B cell (primary cell): ENCODE results near the gene CAPG. TPM values are rescaled to one million over a fixed set of nuclear protein-coding genes. Genes with fewer than 3 reads are reported as not detected.
"Not testable (repeated sequence)": the region's sequence is repeated elsewhere in the genome, so short reads cannot be mapped to it uniquely, and the experiment has no call there.

ENCODE experiments used
- ATAC-seq: fragments of 200-7000 bp; cut with Tn5 transposase; one replicate; pipeline ENCODE4 v1.10.0; 2021; ENCODE audit warnings: low read depth, mild to moderate bottlenecking, moderate number of reproducible peaks, moderate library complexity
- CTCF ChIA-PET: fragments of 350-600 bp; sonication (Branson Sonifier 250); formaldehyde crosslinking; loops from one replicate; lab custom pipeline; 2021; ENCODE audit warnings: antibody characterized with exemption, inconsistent platforms; lab: Charles Lee
- POLR2A ChIA-PET: fragments of 350-600 bp; sonication (Branson Sonifier 250); formaldehyde crosslinking; loops from one replicate; lab custom pipeline; 2021; ENCODE audit warnings: antibody characterized with exemption; lab: Charles Lee
- DNase-seq: peaks from one replicate; pipeline ENCODE4 v3.0.0; 2013
- H2AFZ ChIP-seq: 2 replicates; pipeline ENCODE4 v1.6.1; 2012; ENCODE audit warnings: mild to moderate bottlenecking, low read depth, low read length; ENCODE audit not compliant: insufficient read depth, poor library complexity, severe bottlenecking
- H3K27ac ChIP-seq, 2 donors: 1 replicate in 1 of 2; 2 replicates in 1 of 2; pipeline ENCODE4 v1.5.1; 2012 to 2013; ENCODE audit warnings: low read length in 2 of 2, mild to moderate bottlenecking in 2 of 2, moderate library complexity in 1 of 2
- H3K27me3 ChIP-seq, 4 experiments: fragments of 200-600 bp in 1 of 4; sonication (generic) in 1 of 4; replicated peaks in 1 of 4; 1 replicate in 2 of 4; 2 replicates in 2 of 4; pipeline versions ENCODE4 v1.6.1 to v1.7.0; 2013 to 2016; ENCODE audit warnings: low read length in 3 of 4, mild to moderate bottlenecking in 2 of 4, mixed read lengths in 1 of 4, moderate library complexity in 1 of 4; ENCODE audit not compliant: insufficient read depth in 4 of 4, control insufficient read depth in 3 of 4; ENCODE audit errors: control extremely low read depth in 1 of 4
- H3K36me3 ChIP-seq, 2 experiments: replicated peaks in 1 of 2; 1 replicate in 1 of 2; 2 replicates in 1 of 2; pipeline versions ENCODE4 v1.6.1 to v1.7.1; 2013; ENCODE audit warnings: low read length in 1 of 2; ENCODE audit not compliant: insufficient read depth in 2 of 2, control insufficient read depth in 1 of 2; ENCODE audit errors: control extremely low read depth in 1 of 2, extremely low read depth in 1 of 2
- H3K4me1 ChIP-seq, 2 donors: fragments of 200-600 bp in 1 of 2; sonication (generic) in 1 of 2; 1 replicate in 1 of 2; 2 replicates in 1 of 2; pipeline versions ENCODE4 v1.5.1 to v1.6.1; 2013 to 2017; ENCODE audit warnings: low read length in 2 of 2; ENCODE audit not compliant: control insufficient read depth in 2 of 2, insufficient read depth in 2 of 2
- H3K4me2 ChIP-seq: replicated peaks from 2 replicates; pipeline ENCODE3; 2012; ENCODE audit warnings: mild to moderate bottlenecking, low read depth, low read length; ENCODE audit not compliant: poor library complexity, severe bottlenecking
- H3K4me3 ChIP-seq, 5 experiments: fragments of 200-600 bp in 1 of 5; sonication (generic) in 1 of 5; 1 replicate in 3 of 5; 2 replicates in 2 of 5; pipeline versions ENCODE4 v1.5.1 to v1.7.0; 2011 to 2016; ENCODE audit warnings: low read length in 4 of 5, mild to moderate bottlenecking in 4 of 5, low read depth in 2 of 5, control low read depth in 1 of 5, moderate library complexity in 1 of 5; ENCODE audit not compliant: insufficient read depth in 1 of 5; ENCODE audit errors: control extremely low read depth in 1 of 5, extremely low read depth in 1 of 5
- H3K79me2 ChIP-seq: fragments of 200-600 bp; sonication (generic); one replicate; pipeline ENCODE4 v1.6.0; 2016; ENCODE audit warnings: low read length; ENCODE audit not compliant: control insufficient read depth, insufficient read depth
- H3K9ac ChIP-seq: fragments of 200-600 bp; sonication (generic); 2 replicates; pipeline ENCODE4 v1.6.1; 2017; ENCODE audit warnings: mild to moderate bottlenecking, low read length, moderate library complexity
- H3K9me3 ChIP-seq, 3 donors: one replicate each; pipeline versions ENCODE4 v1.6.1 to v1.7.1; 2013; ENCODE audit warnings: low read length in 2 of 3; ENCODE audit not compliant: control insufficient read depth in 2 of 3, insufficient read depth in 1 of 3; ENCODE audit errors: control extremely low read depth in 1 of 3
- H4K20me1 ChIP-seq: 2 replicates; pipeline ENCODE4 v1.6.0; 2012; ENCODE audit warnings: mild to moderate bottlenecking, low read length; ENCODE audit not compliant: insufficient read depth, control insufficient read depth, poor library complexity, severe bottlenecking
- H3K27ac Mint-ChIP-seq: one replicate; pipeline ENCODE4 v1.8.0; 2021; ENCODE audit warnings: mixed read lengths
- H3K27me3 Mint-ChIP-seq: one replicate; pipeline ENCODE4 v1.8.0; 2021; ENCODE audit warnings: mixed read lengths
- H3K4me1 Mint-ChIP-seq: one replicate; pipeline ENCODE4 v1.8.0; 2021; ENCODE audit warnings: mixed read lengths
- H3K4me3 Mint-ChIP-seq: one replicate; pipeline ENCODE4 v1.8.0; 2021; ENCODE audit warnings: mixed read lengths
- H3K9me3 Mint-ChIP-seq: one replicate; pipeline ENCODE4 v1.8.0; 2022; ENCODE audit warnings: mixed read lengths; ENCODE audit not compliant: insufficient read depth
- EZH2 ChIP-seq: IDR thresholded peaks from 2 replicates; pipeline ENCODE4 v1.6.1; 2012; ENCODE audit warnings: borderline replicate concordance, low read depth, mild to moderate bottlenecking, moderate library complexity, low read length; ENCODE audit not compliant: insufficient read depth, poor library complexity, severe bottlenecking
- WGBS: methylation state at CpG from one replicate; pipeline ENCODE4 v1.1.5; 2013; ENCODE audit warnings: missing lambda C conversion rate; ENCODE audit not compliant: insufficient coverage; 5-methylcytosine and 5-hydroxymethylcytosine counted together
- intact Hi-C: fragments of 100-400 bp; cut with micrococcal nuclease; formaldehyde crosslinking; loops from one replicate; pipeline ENCODE4 v1.10.0; 2022
- polyA plus RNA-seq: library from polyadenylated mRNA; depleted of rRNA; stranded (reverse); fragments of >200 nt; gene quantifications from 2 replicates; pipeline ENCODE4 v1.2.3, GENCODE V29; 2012
- total RNA-seq, 2 donors: library from RNA; stranded (reverse); fragments of 120-200 nt in 1 of 2; gene quantifications; 1 replicate in 1 of 2; 2 replicates in 1 of 2; pipeline versions ENCODE4 v1.2.3 to v1.2.4, GENCODE V29; 2013 to 2022
- TF ChIP-seq, protein P1 (sequence below): fragments of 200-600 bp; IDR thresholded peaks from one replicate; pipeline ENCODE4 v1.8.0; 2022; ENCODE audit warnings: antibody characterized with exemption, mild to moderate bottlenecking

Gene CAPG
- total and polyA plus RNA-seq, 2 donors (not counting 1 experiment from before 2014, with no cell fraction given), result 158 to 210 TPM

- Histone ChIP-seq H3K9ac (no peak overlapping the region), H3K4me3 (no peak overlapping the region), H3K4me2 (peak overlapping the region; percentile 91), H3K36me3 (no peaks in the 10 kb centered on the region), H4K20me1 (no peaks in the 10 kb centered on the region), H3K9me3 (no peaks in the 10 kb centered on the region), H3K79me2 (peaks cover 26% of the 10 kb centered on the region), H3K27ac (no peak overlapping the region), H2AFZ (no peak overlapping the region), H3K4me1 (peaks cover 43 to 55% of the 10 kb centered on the region in 2 donors), H3K27me3 (no peaks in the 10 kb centered on the region)
- peak overlapping the region; percentile 59 for H3K27ac Mint-ChIP-seq
- H3K9me3 Mint-ChIP-seq, result no peaks in the 10 kb centered on the region
- CTCF ChIA-PET, result interaction anchor here (2.0 to 8.7 kb wide), 3 partner anchors 24 to 138 kb away, joined by 11 to 299 read pairs (median 17); no protein-coding TSS in a partner anchor
- H3K4me3 Mint-ChIP-seq, result peak overlapping the region; percentile 54
- intact Hi-C loops, result loop anchor here (5.0 kb wide), 1 partner anchor 88 kb away; the partner anchor contains the start of gene TGOLN2
- WGBS, result 98% methylated on average over 7 of the region's 7 CpGs
- no peaks in the 10 kb centered on the region for H3K27me3 Mint-ChIP-seq
- DNase-seq (no peak), ATAC-seq (no peak)
- POLR2A ChIA-PET, result interaction anchor here (0.9 to 2.4 kb wide), 3 partner anchors 22 to 124 kb away, joined by 3 to 12 read pairs (median 4); partner anchors contain the start of gene MAT2A
- no peak for TF ChIP-seq EZH2
- TF ChIP-seq, protein P1, sequence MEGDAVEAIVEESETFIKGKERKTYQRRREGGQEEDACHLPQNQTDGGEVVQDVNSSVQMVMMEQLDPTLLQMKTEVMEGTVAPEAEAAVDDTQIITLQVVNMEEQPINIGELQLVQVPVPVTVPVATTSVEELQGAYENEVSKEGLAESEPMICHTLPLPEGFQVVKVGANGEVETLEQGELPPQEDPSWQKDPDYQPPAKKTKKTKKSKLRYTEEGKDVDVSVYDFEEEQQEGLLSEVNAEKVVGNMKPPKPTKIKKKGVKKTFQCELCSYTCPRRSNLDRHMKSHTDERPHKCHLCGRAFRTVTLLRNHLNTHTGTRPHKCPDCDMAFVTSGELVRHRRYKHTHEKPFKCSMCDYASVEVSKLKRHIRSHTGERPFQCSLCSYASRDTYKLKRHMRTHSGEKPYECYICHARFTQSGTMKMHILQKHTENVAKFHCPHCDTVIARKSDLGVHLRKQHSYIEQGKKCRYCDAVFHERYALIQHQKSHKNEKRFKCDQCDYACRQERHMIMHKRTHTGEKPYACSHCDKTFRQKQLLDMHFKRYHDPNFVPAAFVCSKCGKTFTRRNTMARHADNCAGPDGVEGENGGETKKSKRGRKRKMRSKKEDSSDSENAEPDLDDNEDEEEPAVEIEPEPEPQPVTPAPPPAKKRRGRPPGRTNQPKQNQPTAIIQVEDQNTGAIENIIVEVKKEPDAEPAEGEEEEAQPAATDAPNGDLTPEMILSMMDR, result no peak
- H3K4me1 Mint-ChIP-seq, result peaks cover 56% of the 10 kb centered on the region
Observed at GRCh38 chr2:85414761-85415553, 4.8 kb upstream of the CAPG start.

- H3K79me2 ChIP-seq, result peaks cover 31% of the 10 kb centered on the region
- H3K27ac ChIP-seq, result peak overlapping the region; percentile 52 to 66
- peak overlapping the region; percentile 76 for H3K9ac ChIP-seq
- peak overlapping the region; percentile 91 for H3K4me2 ChIP-seq
- 84% methylated on average over 4 of the region's 5 CpGs for WGBS
- not testable (repeated sequence) for H3K9me3 ChIP-seq, H3K36me3 ChIP-seq, ATAC-seq, H3K9me3 Mint-ChIP-seq, H3K27me3 Mint-ChIP-seq, H3K27me3 ChIP-seq, DNase-seq, H4K20me1 ChIP-seq
- ChIA-PET POLR2A (interaction anchor here (0.7 to 2.4 kb wide), 9 partner anchors 16 to 202 kb away, joined by 3 to 12 read pairs (median 5); partner anchors contain the start of genes ELMOD3, MAT2A, RETSAT and TGOLN2), CTCF (interaction anchor here (1.0 to 2.8 kb wide), 3 partner anchors 21 to 137 kb away, joined by 6 to 17 read pairs (median 11); no protein-coding TSS in a partner anchor)
- Mint-ChIP-seq H3K4me3 (peak overlapping the region; percentile 96), H3K27ac (peak overlapping the region; percentile 90), H3K4me1 (peaks cover 58% of the 10 kb centered on the region)
- peak overlapping the region; percentile 39 to 74 (median 59) for H3K4me3 ChIP-seq
- intact Hi-C loops, result loop anchor here (5.0 kb wide), 1 partner anchor 87 kb away; the partner anchor contains the start of gene TGOLN2
- H3K4me1 ChIP-seq, result peaks cover 46 to 56% of the 10 kb centered on the region in 2 donors
- H2AFZ ChIP-seq, result peak overlapping the region; percentile 88
Observed at GRCh38 chr2:85414421-85414759, 4.2 kb upstream of the CAPG start.
